ENCODE results near the gene UXS1.

The UXS1 gene

DNA sequence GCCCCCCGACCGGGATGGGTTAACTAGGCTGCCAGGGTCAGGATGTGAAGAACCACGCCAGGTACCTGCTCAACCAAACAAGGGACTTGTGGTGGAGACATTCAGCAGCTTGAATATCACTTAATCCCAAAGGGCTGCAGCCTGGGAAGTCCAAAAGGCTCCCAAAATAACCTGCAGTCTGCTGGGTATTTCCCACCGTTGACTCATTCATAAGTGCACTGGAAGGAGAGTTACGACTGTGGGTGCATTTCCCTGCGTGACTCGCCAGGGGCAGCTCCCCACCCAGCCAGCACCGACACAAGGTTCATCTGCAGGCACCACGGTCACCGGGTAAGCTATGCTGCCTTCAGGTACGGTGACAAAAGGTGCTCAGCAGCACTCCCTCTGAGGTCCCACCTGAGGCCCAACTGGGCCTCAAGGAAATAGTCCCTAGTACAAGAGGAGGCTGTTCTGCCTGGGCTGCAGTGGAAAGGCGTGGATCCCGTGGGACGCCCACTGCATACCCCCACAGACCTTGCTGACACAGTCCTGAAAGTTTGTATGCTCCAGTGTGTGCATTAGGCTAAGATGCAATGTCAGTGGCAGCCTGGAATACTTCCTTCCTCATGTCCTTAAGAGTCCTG lies 86.5 kb downstream of the UXS1 start:
- no peak for DNase-seq

- no peak for DNase-seq
These were observed 87.2 kb downstream of the UXS1 start for GRCh38 chr2:106106622-106107508.

GRCh38 chr2:106105151-106105922 lies 88.8 kb downstream of the UXS1 start:
- DNase-seq, result peak; percentile 72

GRCh38 chr2:106104332-106105062 lies 89.6 kb downstream of the UXS1 start:
- peak; percentile 49 for DNase-seq

- DNase-seq, result no peak
These were observed 94.4 kb downstream of the UXS1 start for GRCh38 chr2:106099691-106100090.

- no peak for DNase-seq
These were observed 95.4 kb downstream of the UXS1 start for GRCh38 chr2:106098664-106099063.

GRCh38 chr2:106098081-106098480 lies 96.0 kb downstream of the UXS1 start:
- peak; percentile 0 for DNase-seq

DNA sequence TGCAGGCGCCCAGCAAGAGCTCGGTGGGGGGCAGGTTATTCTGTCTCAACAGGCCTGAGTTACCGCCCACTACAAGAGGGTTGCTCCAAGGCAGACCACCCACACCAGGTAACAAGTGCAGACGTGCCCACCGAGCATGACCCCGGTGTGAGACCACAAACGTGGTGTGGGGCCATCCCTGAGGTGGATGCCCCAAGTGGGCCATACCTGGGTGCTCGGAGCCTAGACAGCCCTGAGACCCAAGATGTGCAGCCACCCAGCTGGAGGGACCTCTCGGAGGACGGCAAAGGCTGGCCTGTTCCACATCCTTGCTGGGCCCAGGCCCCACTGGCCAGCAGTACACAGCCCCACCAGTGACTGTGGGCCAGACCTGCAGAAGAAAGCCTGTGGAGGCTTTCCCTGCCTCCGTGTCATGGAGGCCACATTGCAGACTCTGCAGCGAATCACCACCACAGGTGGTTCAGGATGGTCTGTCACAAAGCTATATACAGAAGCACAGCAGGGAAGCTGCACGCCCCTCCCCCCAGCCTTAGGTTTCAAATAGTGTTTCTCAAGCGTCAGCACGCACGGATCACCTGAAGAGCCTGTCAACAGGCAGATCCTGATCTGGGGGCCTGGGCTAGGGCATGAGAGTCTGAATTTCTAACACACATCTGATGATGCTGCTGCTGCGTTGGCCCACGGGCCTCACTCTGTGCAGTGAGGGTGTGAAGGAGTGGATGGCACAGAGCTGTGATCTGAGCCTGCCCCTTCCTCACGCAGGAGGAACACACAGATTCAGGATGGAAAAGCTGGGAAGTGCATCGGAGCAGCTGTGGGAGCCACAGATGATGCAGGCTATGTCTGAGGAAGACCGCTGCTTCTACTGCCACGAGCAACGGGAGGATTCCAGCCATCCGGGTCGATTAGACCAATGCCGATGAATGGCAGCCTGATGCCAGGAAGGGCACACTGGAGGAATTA lies 96.8 kb downstream of the UXS1 start:
- no peak for DNase-seq

GRCh38 chr2:106096299-106097037 lies 97.6 kb downstream of the UXS1 start:
- DNase-seq, result no peak

DNA sequence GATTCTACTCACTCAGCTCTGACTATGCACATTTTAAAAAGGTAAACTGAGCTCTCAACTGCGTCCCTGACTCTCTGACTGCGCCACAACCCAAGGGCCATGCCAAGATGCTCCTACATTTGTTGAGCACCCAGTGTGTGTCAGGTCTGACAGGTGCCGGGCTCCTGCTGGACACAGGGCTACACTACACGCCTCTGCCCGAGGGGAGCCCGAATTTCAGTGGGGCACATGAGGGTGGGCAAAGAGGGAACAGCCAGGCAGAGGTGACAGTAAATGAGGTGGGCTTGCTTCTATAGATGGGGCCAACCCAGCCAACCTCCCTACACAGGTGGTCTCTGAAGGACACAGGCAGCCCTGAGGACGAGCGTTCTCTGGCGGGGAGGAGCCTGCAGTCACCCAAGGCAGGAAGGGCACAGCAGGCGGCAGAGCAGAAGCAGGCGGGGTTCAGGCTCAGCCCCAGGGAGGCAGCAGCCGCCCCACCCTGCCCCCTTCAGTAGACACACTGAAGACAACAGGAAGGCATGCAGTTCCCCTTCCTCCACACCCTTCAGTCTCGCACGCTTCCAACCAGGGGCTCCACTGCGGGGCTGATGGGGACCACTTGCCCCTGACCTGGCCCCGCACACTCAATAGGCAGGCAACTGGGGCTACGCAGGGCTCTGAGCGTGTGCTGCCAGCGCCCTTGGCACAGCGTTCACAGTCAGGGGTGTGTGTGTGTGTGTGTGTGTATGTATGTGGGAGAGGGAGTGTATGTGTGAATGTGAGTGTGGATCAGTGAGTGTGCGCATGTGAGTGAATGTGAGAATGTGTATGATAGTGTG lies 98.4 kb downstream of the UXS1 start:
- no peak for DNase-seq

DNA sequence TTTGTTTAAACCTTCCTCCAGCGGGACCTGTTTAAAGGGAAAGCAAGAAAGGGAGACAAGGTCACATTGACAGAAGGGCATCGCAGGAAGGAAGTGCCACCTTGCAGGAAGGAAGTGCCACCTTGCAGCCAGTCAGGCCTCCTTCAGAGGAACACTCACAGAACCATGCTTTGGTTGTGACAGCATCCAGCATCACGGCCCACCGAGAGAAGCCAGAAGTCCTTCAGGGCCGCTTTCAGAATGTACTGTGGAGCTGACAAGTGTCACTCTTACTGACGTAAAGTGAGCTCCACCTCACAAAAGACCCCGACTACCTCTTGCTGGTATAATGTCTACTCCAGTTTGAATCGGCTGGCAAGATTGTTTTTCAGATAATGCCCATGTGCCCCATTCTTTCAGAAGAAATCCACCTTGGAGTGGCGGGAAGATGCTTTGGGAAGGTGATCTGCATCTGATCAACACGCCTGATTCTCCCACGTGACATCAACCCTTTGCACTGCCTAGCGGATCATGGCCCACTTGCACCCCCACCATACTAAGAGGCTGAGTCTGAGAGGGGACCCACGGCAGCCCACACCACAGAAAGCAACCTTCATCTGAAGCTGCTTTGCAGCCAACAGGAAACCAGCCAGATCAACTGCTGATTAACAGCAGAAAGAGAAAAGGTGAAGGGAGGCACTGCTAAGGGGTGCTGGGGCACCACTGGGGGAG lies 99.8 kb downstream of the UXS1 start:
- DNase-seq, result no peak

- no peak for DNase-seq
These were observed 103.0 kb downstream of the UXS1 start for GRCh38 chr2:106090916-106091618.

DNA sequence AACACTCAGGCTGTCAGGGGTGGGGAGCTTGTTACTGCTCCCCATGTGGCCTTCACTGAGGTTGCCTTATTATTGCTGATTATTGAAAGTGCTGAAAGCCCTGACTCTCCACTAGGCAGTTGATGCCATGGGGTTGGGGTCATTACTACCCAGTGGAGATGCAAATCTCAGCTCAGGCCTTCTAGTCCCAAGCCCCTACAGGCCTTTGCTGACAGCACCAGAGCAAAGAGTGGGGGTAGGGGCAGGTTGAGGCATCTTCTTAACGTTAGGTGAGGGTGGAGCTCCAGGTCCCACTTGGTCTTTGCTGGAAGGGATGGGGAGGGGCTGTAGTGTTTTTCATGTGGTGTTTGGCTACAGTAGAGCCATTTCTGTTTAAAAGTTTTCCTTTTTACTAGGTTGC lies 104.5 kb downstream of the UXS1 start:
- no peak for DNase-seq

DNA sequence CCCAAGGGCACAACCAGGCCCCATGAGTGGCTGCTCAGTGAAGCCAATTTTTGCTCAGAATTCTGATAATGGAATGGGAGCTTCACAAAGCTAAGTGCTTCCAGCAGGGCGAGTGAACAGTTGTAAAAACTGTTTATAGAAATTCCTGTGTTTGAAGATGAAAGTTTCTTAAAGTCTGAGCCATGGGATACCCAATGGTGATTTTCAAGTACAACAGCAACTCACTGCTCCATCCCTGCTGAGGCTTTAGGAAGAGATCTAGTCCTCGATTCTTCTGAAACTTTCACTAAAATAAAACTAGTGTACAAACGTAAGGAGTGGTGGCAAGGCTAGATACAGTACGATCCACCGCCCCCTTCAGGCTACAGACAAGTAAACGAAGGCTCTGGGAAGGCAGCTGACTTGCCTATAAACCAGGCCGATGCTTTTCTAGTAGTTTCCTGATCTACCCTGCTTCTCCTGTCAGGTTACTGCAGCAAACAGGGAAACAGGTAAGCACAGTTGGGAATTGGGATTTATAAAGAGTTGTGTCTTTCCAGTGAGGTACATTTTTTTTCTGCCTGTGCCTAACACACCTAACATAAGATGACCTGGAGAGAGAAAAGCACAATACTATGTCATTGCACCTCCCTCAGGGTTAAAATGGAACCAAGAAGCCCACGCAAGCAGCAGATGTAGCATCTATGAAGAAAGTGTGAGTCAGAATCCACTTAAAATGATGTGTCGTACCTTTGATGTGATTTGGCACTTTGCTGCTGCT lies 108.7 kb downstream of the UXS1 start:
- peak; percentile 3 for DNase-seq

- peak; percentile 4 for DNase-seq
These were observed 113.1 kb downstream of the UXS1 start for GRCh38 chr2:106080959-106081358.

DNA sequence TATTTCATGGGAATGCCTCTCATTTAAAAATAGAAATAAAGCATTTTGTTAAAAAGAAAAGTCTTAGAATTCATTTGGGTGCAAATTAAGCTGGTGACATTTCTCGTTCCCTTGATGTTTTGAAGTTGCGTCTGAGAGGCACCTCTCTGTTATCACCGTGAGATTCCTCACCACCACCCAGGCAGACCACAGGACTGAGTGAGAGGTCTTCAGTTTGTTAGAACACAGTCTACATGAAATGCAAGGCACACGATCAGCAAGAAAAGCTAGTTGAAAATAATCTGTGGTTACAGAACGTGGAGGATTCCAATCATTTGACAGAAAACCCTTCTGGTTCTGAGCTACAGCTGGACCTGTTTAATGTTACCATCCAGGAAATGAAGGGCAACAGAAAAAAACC lies 116.0 kb downstream of the UXS1 start:
- DNase-seq, result no peak

GRCh38 chr2:106076941-106077340 lies 117.2 kb downstream of the UXS1 start:
- DNase-seq, result no peak

DNA sequence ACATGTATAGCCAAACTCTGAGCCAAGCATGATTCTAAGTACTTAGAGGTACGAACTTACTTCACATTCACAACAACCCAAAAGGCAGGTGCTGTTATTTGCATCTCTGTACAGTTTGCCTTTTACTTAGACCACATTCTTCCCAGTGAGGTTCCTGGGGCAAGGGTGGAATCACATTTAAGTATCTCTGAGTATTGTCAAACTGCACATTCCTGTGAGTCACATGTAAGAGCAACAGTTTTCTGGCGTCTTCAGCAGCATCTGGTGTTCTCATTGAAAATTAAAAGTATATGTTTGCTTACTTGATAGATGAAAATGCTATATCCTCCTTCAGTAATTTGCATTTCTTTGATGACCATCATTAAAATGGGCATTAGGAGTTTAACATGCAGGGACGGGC lies 119.1 kb downstream of the UXS1 start:
- DNase-seq, result no peak

Data from NCI-H69 (cell line).